Nephron progenitor cell (in vitro differentiated cells): ENCODE data around the gene FUZ.

ENCODE experiments used
- DNase-seq: peaks from one replicate; pipeline ENCODE4 v3.0.0; 2021
- H3K27ac Mint-ChIP-seq: 2 replicates; pipeline ENCODE4 v1.8.0; 2021; ENCODE audit warnings: mild to moderate bottlenecking, moderate library complexity, mixed read lengths
- H3K27me3 Mint-ChIP-seq: 2 replicates; pipeline ENCODE4 v1.8.0; 2021; ENCODE audit warnings: mild to moderate bottlenecking, low read depth, mixed read lengths; ENCODE audit not compliant: poor library complexity
- H3K36me3 Mint-ChIP-seq: 2 replicates; pipeline ENCODE4 v1.8.0; 2021; ENCODE audit warnings: low read depth, mixed read lengths
- H3K4me1 Mint-ChIP-seq: 2 replicates; pipeline ENCODE4 v1.8.0; 2021; ENCODE audit warnings: mixed read lengths
- H3K4me3 Mint-ChIP-seq: 2 replicates; pipeline ENCODE4 v1.8.0; 2021; ENCODE audit warnings: mild to moderate bottlenecking, moderate library complexity, mixed read lengths
- H3K9me3 Mint-ChIP-seq: 2 replicates; pipeline ENCODE4 v1.8.0; 2021; ENCODE audit warnings: mild to moderate bottlenecking, moderate library complexity, mixed read lengths
- CTCF ChIP-seq: fragments of 200-600 bp; sonication (generic); IDR thresholded peaks from 2 replicates; pipeline ENCODE4 v1.5.0; 2021; ENCODE audit warnings: antibody characterized with exemption

Gene FUZ

GRCh38 chr19:49811328-49811727 is 1.8 kb downstream of the FUZ start:
- DNase-seq = no peak
- Mint-ChIP-seq H3K4me1 (peaks cover 53% of the 10 kb centered on the region), H3K27ac (no peak overlapping the region), H3K27me3 (peaks cover 7% of the 10 kb centered on the region), H3K9me3 (no peaks in the 10 kb centered on the region), H3K36me3 (peaks cover 3% of the 10 kb centered on the region), H3K4me3 (peak overlapping the region; percentile 95)
- TF ChIP-seq CTCF = no peak

DNA sequence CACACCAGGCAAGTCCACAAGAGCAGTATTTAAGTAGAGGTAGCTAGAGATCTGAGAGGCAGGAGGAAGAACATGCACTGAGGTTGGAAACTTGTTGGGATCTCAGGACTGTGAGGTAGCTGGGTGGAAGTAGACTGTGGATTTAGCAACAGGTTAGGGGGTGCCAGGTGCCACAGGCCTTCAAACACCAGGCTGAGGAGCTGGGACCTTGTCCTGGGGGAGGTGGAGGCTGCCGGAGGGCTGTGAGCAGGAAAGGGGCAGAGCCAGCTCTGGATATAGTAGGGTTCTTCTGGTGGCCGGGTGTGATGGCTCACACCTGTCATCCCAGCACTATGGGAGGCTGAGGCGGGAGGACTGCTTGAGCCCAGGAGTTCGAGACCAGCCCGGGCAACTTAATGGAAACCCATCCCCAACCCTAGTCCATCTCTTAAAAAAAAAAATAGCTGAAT is 3.1 kb downstream of the FUZ start:
- DNase-seq = no peak
- Mint-ChIP-seq H3K4me3 (peak overlapping the region; percentile 85), H3K4me1 (peaks cover 56% of the 10 kb centered on the region), H3K9me3 (no peaks in the 10 kb centered on the region), H3K27me3 (peaks cover 7% of the 10 kb centered on the region), H3K36me3 (peaks cover 8% of the 10 kb centered on the region), H3K27ac (peak overlapping the region; percentile 76)
- TF ChIP-seq CTCF = no peak

DNA sequence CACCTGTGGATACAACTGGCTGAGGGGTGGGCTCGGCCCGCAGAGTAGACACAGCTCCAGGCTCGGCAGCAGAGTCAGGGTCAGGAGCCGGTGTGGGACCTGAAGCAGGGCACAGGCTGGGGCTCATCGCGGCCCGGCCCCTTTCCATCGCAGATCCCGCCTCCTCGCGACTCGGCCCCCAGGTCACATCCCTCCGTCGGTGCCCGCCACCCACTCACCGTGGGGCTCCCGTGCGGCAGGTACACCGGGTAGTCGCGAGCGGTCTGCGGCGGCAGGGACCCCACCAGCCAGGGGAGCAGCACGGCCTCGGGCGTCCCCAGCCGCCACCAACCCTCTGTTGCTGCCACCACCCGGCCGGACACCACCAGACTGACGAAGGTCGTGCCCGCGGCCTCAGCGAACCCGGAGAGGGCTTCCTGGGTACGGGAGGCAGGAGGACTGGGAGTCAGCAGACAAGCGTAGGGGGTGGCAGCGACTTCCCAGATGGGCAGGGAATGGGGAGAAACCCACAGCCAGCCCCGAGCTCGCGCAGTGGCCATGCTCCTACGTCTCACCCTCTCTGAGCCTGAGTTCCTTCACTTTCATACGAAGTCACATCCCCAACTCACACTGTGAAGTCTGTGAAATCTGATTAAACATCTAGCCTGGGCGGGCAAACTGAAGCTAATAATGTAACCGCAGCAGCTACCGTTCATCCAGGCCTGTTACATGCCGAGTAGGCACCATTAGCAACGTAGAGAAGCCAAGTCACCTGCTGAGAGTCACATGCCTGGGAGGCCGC is 3.7 kb downstream of the FUZ start:
- Mint-ChIP-seq H3K4me1 (peaks cover 52% of the 10 kb centered on the region), H3K4me3 (peak overlapping the region; percentile 85), H3K36me3 (peaks cover 8% of the 10 kb centered on the region), H3K27ac (peak overlapping the region; percentile 76), H3K9me3 (no peaks in the 10 kb centered on the region), H3K27me3 (peaks cover 7% of the 10 kb centered on the region)
- DNase-seq = peak; percentile 61
- TF ChIP-seq CTCF = no peak

GRCh38 chr19:49808711-49809159 is 4.4 kb downstream of the FUZ start:
- Mint-ChIP-seq H3K9me3 (no peaks in the 10 kb centered on the region), H3K36me3 (peaks cover 9% of the 10 kb centered on the region), H3K4me3 (peak overlapping the region; percentile 85), H3K27ac (peak overlapping the region; percentile 55), H3K27me3 (peaks cover 7% of the 10 kb centered on the region), H3K4me1 (peaks cover 47% of the 10 kb centered on the region)
- peak; percentile 99 for DNase-seq
- no peak for TF ChIP-seq CTCF

GRCh38 chr19:49807904-49808675 is 5.0 kb downstream of the FUZ start:
- peaks cover 9% of the 10 kb centered on the region for H3K27me3 Mint-ChIP-seq
- no peak for TF ChIP-seq CTCF
- no peak for DNase-seq
- H3K27ac Mint-ChIP-seq = no peak overlapping the region
- H3K4me3 Mint-ChIP-seq = peak overlapping the region; percentile 20
- H3K36me3 Mint-ChIP-seq = peaks cover 16% of the 10 kb centered on the region
- no peaks in the 10 kb centered on the region for H3K9me3 Mint-ChIP-seq
- H3K4me1 Mint-ChIP-seq = peaks cover 48% of the 10 kb centered on the region
